GM19193 (cell line): Measurements from ENCODE around the gene MTG1.
"Not testable (repeated sequence)": the region's sequence is repeated elsewhere in the genome, so short reads cannot be mapped to it uniquely, and the experiment has no call there.

Experiments
- POLR2A ChIP-seq: IDR thresholded peaks from 4 replicates; pipeline ENCODE4 v1.6.1; 2011; ENCODE audit not compliant: insufficient read depth, insufficient read length; ENCODE audit errors: extremely low read depth

The MTG1 gene

GRCh38 chr10:133422807-133423771, 29.1 kb downstream of the MTG1 start:
- TF ChIP-seq POLR2A: no peak

GRCh38 chr10:133424601-133425000, 30.6 kb downstream of the MTG1 start, which contains the start of gene SPRN:
TSS of gene SPRN (minus strand) at chr10:133424625. CDS start at chr10:133423681, 944 bp downstream.
- not testable (repeated sequence) for TF ChIP-seq POLR2A

- TF ChIP-seq POLR2A: no peak
These were observed 44.8 kb downstream of the MTG1 start for GRCh38 chr10:133438711-133439273.

GRCh38 chr10:133439517-133440461, 45.8 kb downstream of the MTG1 start:
- TF ChIP-seq POLR2A: no peak

- no peak for TF ChIP-seq POLR2A
These were observed 46.8 kb downstream of the MTG1 start for GRCh38 chr10:133440633-133441285.

- no peak for TF ChIP-seq POLR2A
These were observed 47.8 kb downstream of the MTG1 start for GRCh38 chr10:133441780-133442179.

GRCh38 chr10:133442191-133442966, 48.4 kb downstream of the MTG1 start:
- TF ChIP-seq POLR2A: no peak

- no peak for TF ChIP-seq POLR2A
These were observed 49.3 kb downstream of the MTG1 start for GRCh38 chr10:133442967-133443924.

GRCh38 chr10:133444342-133445267, 50.6 kb downstream of the MTG1 start:
- no peak for TF ChIP-seq POLR2A

GRCh38 chr10:133445268-133445732, 51.3 kb downstream of the MTG1 start:
- TF ChIP-seq POLR2A: no peak
